NK-92 (cell line): ENCODE measurements around the gene HNRNPH3.

Experiments used
- DNase-seq: peaks from one replicate; lab custom pipeline; 2025; ENCODE audit not compliant: unreplicated experiment; lab: John Stamatoyannopoulos, UW

Gene HNRNPH3

DNA sequence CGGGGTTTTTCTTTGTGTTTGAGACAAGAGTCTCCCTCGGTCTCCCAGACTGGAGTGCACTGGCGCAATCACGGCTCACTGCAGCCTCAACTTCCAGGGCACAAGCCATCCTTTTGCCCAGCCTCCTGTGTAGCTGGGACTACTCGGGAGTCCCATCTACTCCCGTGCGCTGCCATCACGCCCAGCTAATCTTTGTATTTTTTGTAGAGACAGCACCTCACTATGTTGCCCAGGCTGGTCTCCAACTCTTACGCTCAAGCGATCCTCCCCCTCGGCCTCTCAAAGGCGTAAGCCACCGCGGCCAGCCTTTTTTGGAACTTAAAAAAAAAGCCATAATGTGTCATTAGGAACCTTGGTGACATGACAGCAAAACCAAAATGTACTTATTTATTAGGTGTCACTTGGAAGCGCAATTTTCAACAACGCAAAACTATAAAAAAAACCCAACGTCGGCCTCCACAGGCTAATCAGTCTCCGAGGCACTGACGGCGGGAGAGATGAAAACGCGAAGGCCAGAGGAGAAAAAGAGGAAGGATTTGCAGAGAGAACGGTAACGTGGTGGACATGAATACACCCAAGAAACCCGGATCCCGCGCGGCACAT, 911 bp upstream of the HNRNPH3 start:
- DNase-seq, result no peak

DNA sequence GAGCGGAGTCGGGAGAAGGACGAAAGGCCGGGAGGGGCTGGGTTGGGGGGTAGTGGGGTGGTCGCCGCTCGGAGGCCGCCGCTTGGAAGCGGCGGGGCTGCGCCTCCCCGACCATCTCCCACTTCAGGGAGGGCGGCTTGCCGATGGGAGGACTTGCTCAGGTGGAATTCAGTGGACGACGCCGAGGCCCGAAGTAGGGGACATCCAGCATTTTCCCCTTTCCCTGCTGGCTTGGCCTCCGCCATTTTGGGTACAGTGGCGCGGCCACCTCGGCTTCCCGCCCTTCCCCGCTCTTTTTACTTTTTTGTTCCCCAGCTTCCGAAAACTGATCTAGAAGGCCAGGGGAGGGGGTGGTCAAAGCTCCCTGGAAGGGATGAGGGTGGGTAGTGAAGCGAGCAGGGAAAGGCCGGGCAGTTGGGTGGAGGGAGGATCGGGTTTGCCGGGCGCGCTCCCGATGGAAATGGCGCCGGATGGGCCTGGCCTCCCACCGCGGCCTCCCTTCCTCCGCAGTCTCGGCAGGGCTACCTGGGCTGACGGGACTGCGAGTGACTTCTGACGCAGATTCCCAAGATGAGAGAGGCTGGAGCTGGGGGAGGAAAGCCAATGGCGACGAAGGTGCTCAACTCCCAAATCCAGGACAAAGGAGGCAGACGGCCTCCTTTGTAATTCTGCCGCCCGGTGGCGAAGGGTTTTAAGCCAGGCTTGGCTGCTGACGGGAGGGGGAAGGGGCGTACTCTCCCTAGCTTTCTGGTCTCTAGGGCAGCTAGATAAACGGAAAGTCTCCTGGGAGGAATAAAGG, 594 bp downstream of the HNRNPH3 start, which contains the start of gene PBLD:
Gene PBLD, minus strand, starts transcription at position 670 of the 799 bp plus-strand sequence. CDS start 26,084 bp downstream, outside the sequence.
- no peak for DNase-seq

DNA sequence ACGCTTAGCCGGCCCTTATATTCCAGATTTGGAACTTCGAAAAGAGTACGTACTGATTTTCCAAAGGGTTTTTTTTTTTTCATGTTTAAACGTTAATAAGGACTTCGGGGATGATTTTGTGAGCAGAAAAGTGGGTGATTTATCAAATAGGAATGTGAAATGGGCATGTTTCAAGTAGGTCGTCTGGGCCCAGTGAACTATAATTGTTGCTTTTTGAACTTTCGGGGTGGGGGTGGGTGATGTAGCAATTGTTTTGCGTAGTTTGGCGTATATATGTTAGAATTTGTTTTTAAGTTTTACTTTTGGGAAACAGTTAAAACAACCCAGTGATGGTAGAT, 1.2 kb downstream of the HNRNPH3 start:
- no peak for DNase-seq

DNA sequence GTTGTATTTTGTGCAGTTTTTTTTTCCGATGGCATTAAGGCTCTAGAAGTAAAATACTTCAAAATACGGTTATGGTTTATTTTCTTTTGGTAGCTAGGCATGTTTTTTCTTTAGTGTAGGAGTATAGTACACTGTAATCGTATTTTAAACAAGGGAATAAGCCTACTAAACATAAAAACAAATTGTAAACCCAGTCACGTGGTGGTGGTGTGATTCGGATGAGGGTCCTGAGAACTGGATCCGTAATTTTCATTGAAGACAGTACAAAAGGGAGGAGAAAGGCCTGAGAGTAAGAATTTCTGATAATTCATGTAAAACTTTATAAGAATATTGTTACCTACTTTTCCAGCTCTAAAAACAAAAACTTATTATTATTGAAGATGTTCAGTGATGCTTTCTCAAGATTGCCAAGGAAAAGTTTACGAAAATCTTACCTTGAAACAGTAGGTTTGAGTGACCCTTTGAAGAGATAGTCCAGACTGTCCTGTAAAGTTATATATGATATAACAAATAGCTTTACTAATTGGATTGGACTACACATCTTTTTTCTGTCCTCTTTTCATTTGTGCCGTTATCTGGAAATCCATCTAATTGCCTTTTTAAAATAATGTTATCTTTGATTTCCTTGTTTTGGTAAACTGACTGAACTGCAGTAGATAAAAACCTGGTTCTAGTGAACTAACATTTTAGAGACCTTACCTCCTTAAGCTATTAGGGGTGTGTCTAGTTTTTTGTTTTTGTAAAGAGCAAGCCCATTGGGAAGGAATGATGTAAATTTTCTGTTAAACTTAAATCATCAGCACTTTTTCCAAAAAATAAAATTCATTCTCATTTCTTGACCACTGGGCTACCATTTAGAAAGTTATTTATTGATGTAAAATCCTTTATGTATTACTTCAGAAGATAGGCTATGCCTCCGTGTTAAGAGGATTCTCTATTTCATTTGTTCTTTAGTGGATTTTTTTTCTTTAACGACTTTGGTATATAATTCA, 1.9 kb downstream of the HNRNPH3 start:
- DNase-seq, result no peak

DNA sequence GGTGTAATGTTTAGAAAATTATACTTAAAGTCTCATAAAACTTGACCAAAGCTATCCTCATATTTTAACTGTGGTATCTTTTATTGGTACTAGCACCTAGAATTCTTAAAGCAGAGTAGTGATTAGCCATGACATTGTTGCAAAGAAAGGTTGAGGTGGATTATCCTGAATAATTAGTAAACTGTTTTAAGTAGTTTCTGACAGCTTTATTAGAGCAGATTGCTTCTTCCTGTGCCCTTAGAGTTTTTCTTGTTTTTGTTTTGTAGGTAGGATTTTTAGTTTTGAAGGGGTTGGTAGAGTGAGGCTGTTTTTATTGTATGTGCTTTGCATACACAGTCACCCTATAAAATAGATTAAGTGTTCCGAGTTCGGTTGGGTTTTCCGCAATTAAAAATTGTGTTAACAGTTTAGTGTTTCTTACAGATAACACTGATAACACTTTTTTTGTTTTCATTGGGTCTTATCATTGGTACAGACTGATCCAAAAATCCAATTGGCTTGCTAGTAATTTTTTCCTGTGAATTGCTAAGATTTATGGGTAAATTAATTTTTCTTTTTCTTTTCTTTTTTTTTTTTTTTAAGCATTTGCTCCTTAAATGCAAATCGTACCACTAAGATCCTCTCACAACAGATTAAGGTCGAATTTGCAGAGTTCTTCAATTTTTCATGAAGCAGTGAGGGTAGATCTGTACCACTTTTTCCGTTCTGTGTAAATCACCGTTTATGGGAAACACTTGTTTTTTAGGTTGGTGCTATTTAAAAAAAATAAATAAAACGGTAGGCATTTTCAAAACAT, 3.0 kb downstream of the HNRNPH3 start:
- no peak for DNase-seq

DNA sequence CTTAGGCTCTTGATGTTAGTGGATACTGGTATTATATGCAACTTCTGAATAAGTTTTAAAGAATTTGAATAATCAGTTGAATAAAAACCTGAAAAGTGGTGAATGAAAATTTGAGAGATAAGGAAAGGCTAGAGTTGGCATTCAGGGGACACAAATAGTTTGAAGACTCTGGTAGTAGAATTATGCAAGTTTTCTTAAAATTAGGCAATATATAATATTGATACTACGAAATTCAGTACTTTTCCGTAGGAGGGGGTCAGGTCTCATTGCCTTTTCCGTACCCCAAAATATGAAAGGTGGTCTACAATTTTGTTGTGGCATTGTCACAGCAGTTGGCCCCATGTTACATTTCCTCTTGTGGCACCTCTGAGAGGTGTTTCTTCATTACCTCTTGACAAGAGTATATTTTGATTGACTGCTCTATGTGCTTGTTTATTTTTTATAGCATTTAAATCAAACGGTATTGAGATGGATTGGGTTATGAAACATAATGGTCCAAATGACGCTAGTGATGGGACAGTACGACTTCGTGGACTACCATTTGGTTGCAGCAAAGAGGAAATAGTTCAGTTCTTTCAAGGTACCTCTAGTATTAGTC, 5.0 kb downstream of the HNRNPH3 start:
- no peak for DNase-seq

DNA sequence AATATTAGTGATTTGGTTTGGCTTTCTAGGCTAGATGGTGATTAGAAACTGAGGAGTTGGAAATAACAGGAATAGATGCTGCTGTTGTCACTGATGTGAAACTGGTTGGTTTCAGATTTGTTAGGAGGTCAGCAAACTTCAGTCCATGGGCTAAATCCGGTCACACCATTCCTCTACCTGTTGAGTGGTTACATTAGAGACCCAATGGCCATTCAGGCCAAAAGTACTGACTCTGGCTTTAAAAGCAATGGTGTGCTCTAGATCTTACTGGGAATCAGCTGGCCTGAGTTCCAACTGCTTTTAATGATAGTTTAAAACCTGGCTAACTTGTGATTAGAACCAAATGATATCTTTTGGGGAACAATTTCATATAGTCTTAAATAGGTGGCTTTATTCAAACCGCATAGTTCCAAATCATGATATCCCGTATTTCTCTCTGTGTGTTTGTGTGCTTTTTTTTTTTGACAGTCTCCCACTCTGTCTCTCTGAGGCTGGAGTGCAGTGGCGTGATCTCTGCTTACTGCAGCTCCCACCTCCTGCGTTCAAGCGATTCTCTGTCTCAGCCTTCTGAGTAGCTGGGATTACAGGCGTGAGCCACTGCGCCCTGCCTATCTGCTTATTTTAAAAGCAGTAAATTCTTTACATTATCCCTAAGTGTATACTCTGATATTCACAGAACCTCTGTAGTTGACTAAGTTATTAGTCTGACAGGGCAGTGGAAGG, 8.7 kb downstream of the HNRNPH3 start:
- no peak for DNase-seq

DNA sequence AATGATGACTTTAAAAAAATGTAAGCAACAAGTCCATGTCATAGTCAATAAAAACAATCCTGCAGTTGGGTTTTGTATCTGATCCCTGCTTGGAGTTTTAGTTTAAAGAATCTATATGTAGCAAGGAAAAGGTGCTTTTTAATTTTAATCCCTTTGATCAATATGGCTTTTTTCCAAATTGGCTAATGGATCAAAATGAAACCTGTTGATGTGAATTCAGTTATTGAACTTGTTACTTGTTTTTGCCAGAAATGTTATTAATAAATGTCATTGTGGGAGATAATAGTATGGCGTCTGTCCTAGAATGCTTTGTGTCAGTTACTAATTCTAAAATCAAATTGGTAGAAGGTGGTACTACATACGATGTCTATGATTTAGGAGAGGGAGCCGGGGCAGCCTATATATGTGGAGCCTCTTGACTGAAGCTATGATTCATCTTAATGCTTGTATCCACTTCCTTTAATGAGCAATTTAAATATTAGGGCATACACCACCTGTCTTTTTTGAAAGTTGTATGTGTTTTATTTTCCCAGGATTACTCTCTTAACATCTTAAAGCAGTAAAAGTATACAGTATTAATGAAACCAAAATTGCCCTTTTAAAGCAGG, 11.1 kb downstream of the HNRNPH3 start:
- DNase-seq, result no peak

DNA sequence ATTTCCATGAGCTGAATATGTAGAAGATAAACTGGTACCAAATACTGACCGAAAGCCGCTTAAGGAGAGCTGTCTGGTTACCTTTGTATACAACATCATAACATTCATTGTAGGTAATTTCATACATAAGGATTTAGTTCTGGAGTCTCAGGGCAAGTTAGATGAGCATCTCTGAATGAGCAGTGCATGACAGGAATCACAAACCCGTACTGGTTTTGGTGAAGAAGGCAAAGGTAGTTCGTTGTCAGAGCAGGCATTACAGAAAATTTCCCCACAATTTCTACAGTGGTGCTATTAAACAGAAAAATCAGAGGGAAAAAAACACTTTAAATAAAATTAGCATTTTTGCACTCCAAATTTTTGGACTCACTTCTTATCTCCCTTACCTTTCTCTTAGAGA, 13.8 kb downstream of the HNRNPH3 start:
- no peak for DNase-seq

DNA sequence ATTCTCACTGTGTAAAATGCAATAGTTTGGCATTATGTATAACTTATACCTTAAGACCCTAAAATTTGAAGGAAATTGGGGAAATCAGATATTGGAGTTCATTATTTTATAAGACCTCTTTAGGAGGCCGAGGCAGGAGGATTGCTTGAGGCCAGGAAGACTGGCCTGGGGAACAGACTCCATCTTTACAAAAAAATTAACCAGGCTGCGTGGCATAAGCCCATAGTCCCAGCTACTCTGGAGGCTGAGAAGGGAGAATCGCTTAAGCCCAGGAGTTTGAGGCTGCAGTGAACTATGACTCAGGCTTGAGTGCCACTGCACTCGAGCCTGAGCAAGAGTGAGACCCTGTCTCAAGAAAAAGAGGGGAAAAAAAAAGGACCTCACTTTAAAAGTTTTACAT, 14.9 kb downstream of the HNRNPH3 start:
- DNase-seq, result no peak

DNA sequence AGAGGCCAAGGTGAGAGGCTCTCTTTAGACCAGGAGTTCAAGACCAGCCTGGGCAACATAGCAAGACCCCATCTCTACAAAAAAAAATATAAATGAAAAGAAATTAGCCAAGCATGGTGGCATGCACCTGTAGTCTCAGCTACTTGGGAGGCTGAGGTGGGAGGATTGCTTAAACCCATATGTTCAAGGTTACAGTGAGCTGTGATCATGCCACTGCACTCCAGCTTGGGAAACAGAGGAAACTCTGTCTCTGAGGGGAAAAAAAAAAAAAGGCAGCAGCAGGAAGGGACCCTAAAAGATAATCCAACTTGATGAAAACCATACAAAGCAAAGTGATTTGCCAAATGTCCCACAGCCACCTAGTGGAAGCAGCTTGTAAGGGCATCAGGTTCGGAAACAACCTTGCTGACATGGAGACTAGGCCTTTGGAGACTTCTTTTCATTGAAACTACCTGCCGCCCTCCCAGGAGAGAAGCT, 16.4 kb downstream of the HNRNPH3 start:
- DNase-seq, result no peak

DNA sequence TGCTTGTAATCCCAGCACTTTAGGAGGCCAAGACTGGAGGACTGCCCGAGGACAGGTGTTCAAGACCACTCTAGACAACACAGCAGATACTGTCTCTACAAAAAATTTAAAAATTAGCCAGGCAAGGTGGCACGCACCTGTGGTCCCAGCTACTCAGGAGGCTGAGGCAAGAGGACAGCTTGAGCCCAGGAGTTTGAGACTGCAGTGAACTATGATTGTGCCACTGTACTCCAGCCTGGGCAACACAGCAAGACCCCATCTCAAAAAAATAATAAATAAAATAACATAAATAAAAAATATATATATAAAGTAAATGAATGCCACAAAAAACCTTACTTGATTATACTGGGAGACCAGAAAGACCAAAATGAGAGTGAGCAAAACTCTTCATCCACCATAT, 21.7 kb downstream of the HNRNPH3 start:
- no peak for DNase-seq

DNA sequence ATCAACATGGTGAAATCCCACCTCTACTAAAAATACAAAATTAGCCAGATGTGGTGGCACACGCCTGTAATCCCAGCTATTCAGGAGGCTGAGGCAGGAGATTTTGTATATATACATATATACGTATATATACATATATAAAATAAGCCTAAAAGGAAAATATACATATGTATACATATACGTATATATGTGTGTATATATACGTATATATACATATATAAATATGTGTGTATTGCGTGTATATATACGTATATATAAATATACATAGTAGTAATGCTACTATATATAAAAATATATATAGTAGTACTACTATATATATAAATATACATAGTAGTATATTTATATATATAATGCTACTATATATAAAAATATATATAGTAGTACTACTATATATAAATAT, 27.3 kb downstream of the HNRNPH3 start:
- DNase-seq, result no peak

DNA sequence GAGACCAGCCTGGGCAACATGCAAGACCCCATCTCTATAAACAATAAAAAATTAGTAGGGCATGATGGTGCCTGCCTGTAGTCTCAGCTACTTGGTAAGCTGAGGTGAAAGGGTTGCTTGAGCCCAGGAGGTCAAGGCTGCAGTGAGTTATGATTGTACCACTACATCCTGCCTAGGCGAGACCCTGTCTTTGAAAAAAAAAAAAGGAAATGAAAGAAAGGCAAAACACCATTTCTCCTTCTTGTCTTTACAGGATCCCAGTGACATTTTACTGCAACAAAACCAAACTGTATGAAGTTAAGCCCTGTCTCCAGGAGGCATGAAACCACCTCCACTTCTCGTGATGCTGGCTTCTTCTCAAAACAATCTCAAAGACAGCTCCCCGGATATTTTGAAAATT, 30.7 kb downstream of the HNRNPH3 start:
- no peak for DNase-seq

DNA sequence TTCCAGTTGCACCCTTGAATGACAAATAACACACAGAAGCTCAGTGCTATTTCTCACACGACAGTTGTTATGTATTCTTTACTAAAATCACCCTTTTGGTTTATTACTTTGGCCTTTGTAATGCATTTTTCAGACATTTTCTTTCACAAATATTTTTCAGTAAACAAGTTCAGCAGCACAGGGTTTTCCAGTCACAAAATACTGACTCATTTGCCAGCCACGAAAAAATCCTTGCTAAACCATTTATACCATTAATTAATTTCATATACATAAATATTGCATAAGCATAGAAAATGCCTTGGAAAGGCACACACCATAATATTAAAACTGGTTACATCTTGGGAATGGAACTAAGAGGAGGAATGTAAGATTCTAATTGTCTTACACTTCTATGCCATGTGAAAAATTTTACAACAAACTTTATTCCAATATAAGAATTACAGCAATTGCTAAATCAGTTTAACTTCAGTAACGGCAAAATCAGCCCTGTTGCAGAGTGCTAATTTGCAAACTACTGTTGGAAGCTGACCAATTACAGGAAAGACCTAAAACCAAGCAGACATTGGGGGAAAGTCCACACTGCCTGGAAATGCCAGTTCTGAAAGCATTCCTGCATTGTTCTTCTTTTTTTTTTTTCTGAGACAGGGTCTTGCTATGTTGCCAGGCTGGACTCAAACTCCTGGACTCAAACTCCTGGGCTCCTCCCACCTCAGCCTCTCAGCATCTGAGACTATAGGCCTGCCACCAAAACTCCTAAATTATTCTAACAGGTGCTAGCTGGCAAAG, 32.4 kb downstream of the HNRNPH3 start:
- no peak for DNase-seq

DNA sequence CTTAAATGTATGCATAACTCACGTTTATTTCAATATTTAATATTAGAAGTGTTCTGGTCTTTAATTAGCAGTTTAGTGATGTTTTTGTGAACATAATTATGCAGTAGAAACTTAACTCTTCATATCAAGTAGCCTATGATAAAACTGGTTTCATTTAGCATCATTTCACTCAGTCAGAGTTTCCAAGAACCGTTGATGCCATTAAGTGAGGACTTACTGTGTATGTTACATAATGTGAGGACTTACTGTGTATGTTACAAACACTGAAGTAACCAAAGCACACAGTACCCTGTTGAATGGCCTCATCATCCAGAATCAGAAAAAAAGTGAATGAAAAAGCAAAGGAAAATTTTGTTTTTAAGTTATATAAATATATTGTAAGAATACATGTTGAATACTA, 33.7 kb downstream of the HNRNPH3 start:
- DNase-seq, result no peak

DNA sequence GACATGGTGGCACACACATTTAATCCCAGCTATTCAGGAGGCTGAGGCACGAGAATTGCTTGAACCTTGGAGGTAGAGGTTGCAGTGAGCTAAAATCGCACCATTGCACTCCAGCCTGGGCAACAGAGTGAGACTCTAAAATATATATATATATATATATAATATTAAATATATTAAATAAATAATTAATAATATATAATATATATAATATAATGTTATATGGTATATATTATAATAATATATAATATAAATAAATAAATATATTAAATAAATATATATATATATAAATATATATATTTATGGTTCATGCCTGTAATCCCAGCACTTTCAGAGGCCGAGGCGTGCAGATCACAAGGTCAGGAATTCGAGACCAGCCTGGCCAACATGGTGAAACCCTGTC, 34.7 kb downstream of the HNRNPH3 start:
- no peak for DNase-seq

DNA sequence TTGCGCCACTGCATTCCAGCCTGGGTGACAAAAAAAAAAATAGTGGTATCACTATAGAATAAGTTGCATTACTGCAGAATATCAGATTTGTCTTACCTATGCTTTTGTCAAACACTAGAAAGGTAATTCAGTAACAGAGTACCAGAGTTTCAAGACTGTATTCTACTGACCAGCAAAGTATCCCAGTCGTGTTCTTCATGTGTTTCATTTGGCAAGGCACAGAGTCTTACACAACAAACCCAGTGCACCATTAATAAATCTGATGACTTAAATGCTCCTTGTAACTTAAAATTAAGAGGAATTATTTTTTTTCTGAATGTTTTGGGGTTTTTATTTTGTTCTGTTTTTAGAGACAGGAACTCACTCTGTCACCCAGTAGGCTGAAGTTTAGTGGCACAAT, 35.3 kb downstream of the HNRNPH3 start:
- DNase-seq, result no peak
